SK-N-SH (cell line): ENCODE results near the gene BLCAP. TPM values are rescaled to one million over a fixed set of nuclear protein-coding genes. Genes with fewer than 3 reads are reported as not detected.

Source experiments
- CTCF ChIA-PET: fragments of 300-600, 350-600 bp; formaldehyde crosslinking; extraction: SDS; loops from one replicate; lab custom pipeline; 2021; lab: Yijun Ruan, JAX
- POLR2A ChIA-PET: fragments of 350-600 bp; sonication (Branson Sonifier 250); formaldehyde crosslinking; extraction: SDS; loops from one replicate; lab custom pipeline; 2020; ENCODE audit warnings: antibody characterized with exemption, inconsistent platforms; lab: Yijun Ruan, JAX
- DNase-seq: peaks from one replicate; pipeline ENCODE4 v3.0.0; 2012
- H2AFZ ChIP-seq: fragments of 200-600 bp; sonication (generic); 2 replicates; pipeline ENCODE4 v1.8.1; 2016; ENCODE audit warnings: antibody characterized with exemption, mild to moderate bottlenecking, low read depth
- H3F3A ChIP-seq: fragments of 200-600 bp; sonication (generic); replicated peaks from 2 replicates; pipeline ENCODE3; 2016; ENCODE audit warnings: antibody characterized with exemption, mild to moderate bottlenecking; ENCODE audit not compliant: insufficient read depth
- H3K27ac ChIP-seq, 2 experiments: fragments of 200-500 bp in 1 of 2; fragments of 200-600 bp in 1 of 2; sonication (Bioruptor generic) in 1 of 2; sonication (generic), shearing (Covaris generic) in 1 of 2; 2 replicates each; pipeline versions ENCODE4 v1.5.1 to v1.6.1; 2014 to 2016; ENCODE audit warnings: low read depth in 2 of 2, inconsistent platforms in 1 of 2, low read length in 1 of 2, mild to moderate bottlenecking in 1 of 2, mixed read lengths in 1 of 2
- H3K27me3 ChIP-seq: fragments of 200-600 bp; sonication (generic), shearing (Covaris generic); 2 replicates; pipeline ENCODE4 v1.6.1; 2016; ENCODE audit warnings: mixed run types; ENCODE audit not compliant: insufficient read depth
- H3K36me3 ChIP-seq, 2 experiments: fragments of 200-500 bp in 1 of 2; fragments of 200-600 bp in 1 of 2; sonication (Bioruptor generic) in 1 of 2; sonication (generic) in 1 of 2; replicated peaks in 1 of 2; 2 replicates each; pipeline versions ENCODE3 to v1.5.1; 2014 to 2016; ENCODE audit warnings: low read length in 1 of 2, mild to moderate bottlenecking in 1 of 2; ENCODE audit not compliant: insufficient read depth in 2 of 2, control insufficient read depth in 1 of 2
- H3K4me1 ChIP-seq, 2 experiments: fragments of 200-500 bp in 1 of 2; fragments of 200-600 bp in 1 of 2; sonication (Bioruptor generic) in 1 of 2; sonication (generic), shearing (Covaris generic) in 1 of 2; 2 replicates each; pipeline versions ENCODE4 v1.5.1 to v1.6.1; 2014 to 2016; ENCODE audit warnings: low read depth in 1 of 2, low read length in 1 of 2, mixed run types in 1 of 2; ENCODE audit not compliant: insufficient read depth in 2 of 2, control insufficient read depth in 1 of 2
- H3K4me2 ChIP-seq: fragments of 200-600 bp; sonication (generic), shearing (Covaris generic); 2 replicates; pipeline ENCODE4 v1.6.1; 2017; ENCODE audit warnings: mixed run types
- H3K4me3 ChIP-seq, 2 experiments: fragments of 200-500 bp in 1 of 2; fragments of 200-600 bp in 1 of 2; sonication (Bioruptor generic) in 1 of 2; sonication (generic), shearing (Covaris generic) in 1 of 2; 2 replicates each; pipeline versions ENCODE4 v1.5.1 to v1.8.1; 2014 to 2016; ENCODE audit warnings: low read depth in 2 of 2, inconsistent platforms in 1 of 2, low read length in 1 of 2, mild to moderate bottlenecking in 1 of 2, mixed read lengths in 1 of 2, moderate library complexity in 1 of 2
- H3K79me2 ChIP-seq: fragments of 200-600 bp; sonication (generic); 2 replicates; pipeline ENCODE4 v1.8.1; 2017; ENCODE audit warnings: mild to moderate bottlenecking; ENCODE audit not compliant: insufficient read depth
- H3K9ac ChIP-seq: fragments of 200-600 bp; sonication (generic); 2 replicates; pipeline ENCODE4 v1.6.1; 2017; ENCODE audit warnings: mixed run types
- H3K9me2 ChIP-seq: fragments of 200-600 bp; sonication (generic); 2 replicates; pipeline ENCODE4 v1.6.1; 2017; ENCODE audit warnings: mixed run types
- H3K9me3 ChIP-seq: fragments of 200-600 bp; sonication (generic); 2 replicates; pipeline ENCODE4 v1.6.1; 2017; ENCODE audit warnings: mixed run types, mild to moderate bottlenecking, moderate library complexity
- H4K20me1 ChIP-seq: fragments of 200-600 bp; sonication (generic); 2 replicates; pipeline ENCODE4 v1.6.1; 2017; ENCODE audit warnings: mild to moderate bottlenecking, mixed run types; ENCODE audit not compliant: insufficient read depth
- CTCF ChIP-seq: fragments of 200-600 bp; sonication (generic); IDR thresholded peaks from 2 replicates; pipeline ENCODE4 v1.6.1; 2017; ENCODE audit warnings: antibody characterized with exemption, mild to moderate bottlenecking, moderate library complexity
- ELF1 ChIP-seq: IDR thresholded peaks from 2 replicates; pipeline ENCODE4 v1.4.0; 2012
- FOXJ3 ChIP-seq: sonication (generic); formaldehyde crosslinking; IDR thresholded peaks from 2 replicates; pipeline ENCODE4 v1.5.1; 2020; ENCODE audit warnings: mild to moderate bottlenecking, missing genetic modification reagents
- FOXM1 ChIP-seq: IDR thresholded peaks from 2 replicates; pipeline ENCODE4 v1.4.0; 2012; ENCODE audit warnings: low read depth, mild to moderate bottlenecking
- GABPA ChIP-seq: IDR thresholded peaks from 2 replicates; pipeline ENCODE4 v1.4.0; 2012; ENCODE audit warnings: low read depth, mild to moderate bottlenecking
- GATA2 ChIP-seq: sonication (generic); formaldehyde crosslinking; IDR thresholded peaks from 2 replicates; pipeline ENCODE4 v1.5.0; 2020; ENCODE audit warnings: mild to moderate bottlenecking, missing genetic modification reagents
- MAX ChIP-seq: IDR thresholded peaks from 2 replicates; pipeline ENCODE4 v1.4.0; 2012; ENCODE audit warnings: low read depth
- NRF1 ChIP-seq: IDR thresholded peaks from 2 replicates; pipeline ENCODE4 v1.6.1; 2012; ENCODE audit warnings: low read depth, mild to moderate bottlenecking, low read length
- PBX3 ChIP-seq: IDR thresholded peaks from 2 replicates; pipeline ENCODE4; 2012
- RFX5 ChIP-seq: IDR thresholded peaks from 2 replicates; pipeline ENCODE4 v1.6.1; 2012; ENCODE audit warnings: mild to moderate bottlenecking, improper control_type of control experiment, low read length
- TEAD4 ChIP-seq: IDR thresholded peaks from 2 replicates; pipeline ENCODE4 v1.4.0; 2012; ENCODE audit warnings: mild to moderate bottlenecking, borderline replicate concordance; ENCODE audit not compliant: insufficient read depth
- USF2 ChIP-seq: fragments of 150-350 bp; IDR thresholded peaks from 2 replicates; pipeline ENCODE4 v1.6.1; 2017; ENCODE audit warnings: antibody characterized with exemption, low read length, low read depth, borderline replicate concordance
- YY1 ChIP-seq: IDR thresholded peaks from 2 replicates; pipeline ENCODE4 v1.4.0; 2012; ENCODE audit warnings: low read depth, mild to moderate bottlenecking
- ZBTB33 ChIP-seq: IDR thresholded peaks from 2 replicates; pipeline ENCODE4 v1.4.0; 2012; ENCODE audit warnings: low read depth, borderline replicate concordance
- WGBS: methylation state at CpG from one replicate; pipeline ENCODE4 v1.1.6; 2017; ENCODE audit warnings: low lambda C conversion rate; 5-methylcytosine and 5-hydroxymethylcytosine counted together
- polyA plus RNA-seq, 3 experiments: library from polyadenylated mRNA; depleted of rRNA; stranded (reverse); fragments of >200 nt; gene quantifications; 2 replicates each; pipeline ENCODE4 v1.2.3, GENCODE V29; 2012

The BLCAP gene
- polyA plus RNA-seq, 1 of the 3 experiments (the other 2 are of a cell fraction), result 55.8 TPM

- DNase-seq, result no peak
- no peak overlapping the region for H3K27ac ChIP-seq
- no peak overlapping the region for H3K9ac ChIP-seq
- H3K9me2 ChIP-seq, result no peaks in the 10 kb centered on the region
- H3K36me3 ChIP-seq, result no peaks in the 10 kb centered on the region
- peaks cover 31% of the 10 kb centered on the region for H3K27me3 ChIP-seq
- peaks cover 0 to 2% of the 10 kb centered on the region in 2 experiments; a peak in 1 of 4 replicates for H3K4me1 ChIP-seq
- ChIA-PET CTCF (interaction anchor here (0.8 to 1.5 kb wide), 3 partner anchors 21 to 662 kb away, joined by 3 read pairs; no protein-coding TSS in a partner anchor), POLR2A (no interaction called here)
- H3K9me3 ChIP-seq, result no peaks in the 10 kb centered on the region
- H2AFZ ChIP-seq, result no peak overlapping the region
- H3K79me2 ChIP-seq, result no peaks in the 10 kb centered on the region
- WGBS, result 81% methylated on average over 8 of the region's 11 CpGs
- no peak overlapping the region for H3K4me3 ChIP-seq
- TF ChIP-seq PBX3 (no peak), NRF1 (no peak), FOXM1 (no peak), GATA2 (CRISPR knock-in tag) (no peak), MAX (no peak), ELF1 (no peak), USF2 (no peak), YY1 (no peak), GABPA (no peak), CTCF (no peak), ZBTB33 (no peak), TEAD4 (no peak), FOXJ3 (CRISPR knock-in tag) (no peak), RFX5 (no peak)
- H3K4me2 ChIP-seq, result no peak overlapping the region
- no peaks in the 10 kb centered on the region for H4K20me1 ChIP-seq
- H3F3A ChIP-seq, result no peaks in the 10 kb centered on the region
Observed at GRCh38 chr20:37559312-37560027, 31.8 kb upstream of the BLCAP start.
